Body of pancreas (tissue), 4 donors: ENCODE data around the gene THADA. TPM values are rescaled to one million over a fixed set of nuclear protein-coding genes. Genes with fewer than 3 reads are reported as not detected.
"Not testable (repeated sequence)": the region's sequence is repeated elsewhere in the genome, so short reads cannot be mapped to it uniquely, and the experiment has no call there.

ENCODE experiments used
- ATAC-seq: fragments of 150-250 bp; one replicate; pipeline ENCODE4 v1.9.1; 2016
- DNase-seq, 4 donors: peaks; one replicate each; pipeline ENCODE4 v3.0.0-alpha.2; 2019
- H3K27ac ChIP-seq, 4 donors: fragments of 200-600 bp; sonication (generic); 1 replicate in 3 of 4; 2 replicates in 1 of 4; pipeline versions ENCODE4 v1.5.1 to v1.6.1; 2016 to 2019; ENCODE audit warnings: mild to moderate bottlenecking in 1 of 4, mixed read lengths in 1 of 4, moderate library complexity in 1 of 4
- H3K27me3 ChIP-seq, 2 donors: fragments of 200-600 bp; sonication (generic); one replicate each; pipeline ENCODE4 v1.6.0; 2016; ENCODE audit warnings: mild to moderate bottlenecking in 1 of 2
- H3K36me3 ChIP-seq, 2 donors: fragments of 200-600 bp; sonication (generic); replicated peaks in 1 of 2; 2 replicates each; pipeline ENCODE4 v1.5.1; 2016; ENCODE audit warnings: low read depth in 2 of 2; ENCODE audit not compliant: insufficient read depth in 1 of 2
- H3K4me1 ChIP-seq: fragments of 200-600 bp; sonication (generic); one replicate; pipeline ENCODE4 v1.6.0; 2016
- H3K4me3 ChIP-seq, 2 donors: fragments of 200-600 bp; sonication (generic); 1 replicate in 1 of 2; 2 replicates in 1 of 2; pipeline ENCODE4 v1.5.1; 2016 to 2019
- H3K9me3 ChIP-seq, 3 donors: fragments of 200-600 bp; sonication (generic); 1 replicate in 2 of 3; 2 replicates in 1 of 3; pipeline ENCODE4 v1.5.1; 2016
- POLR2A ChIP-seq, 3 donors: fragments of 450-650 bp; IDR thresholded peaks; one replicate each; pipeline ENCODE4 v1.6.1; 2016; ENCODE audit warnings: antibody characterized with exemption in 3 of 3, mild to moderate bottlenecking in 2 of 3
- whole genome bisulfite sequencing, 2 donors: methylation state at CpG; one replicate each; pipeline ENCODE4 v1.1.5; 2017; 5-methylcytosine and 5-hydroxymethylcytosine counted together
- intact Hi-C: fragments of 100-400 bp; cut with DNase I; formaldehyde crosslinking; loops from one replicate; pipeline ENCODE4 v1.15.1; 2023
- total RNA-seq, 2 donors: library from RNA; depleted of rRNA; stranded (reverse); fragments of >200 nt; gene quantifications; one replicate each; pipeline ENCODE4 v1.1.0, GENCODE V29; 2016
- TF ChIP-seq, protein P1 (sequence below), 7 experiments: fragments of 450-650 bp in 4 of 7; fragments of 200-600 bp in 3 of 7; sonication (generic) in 3 of 7; IDR thresholded peaks; one replicate each; pipeline ENCODE4 v1.5.1; 2016 to 2019; ENCODE audit warnings: antibody characterized with exemption in 7 of 7

The THADA gene
- total RNA-seq, 2 donors from 2014 or later: 27.5 to 41.9 TPM

DNA sequence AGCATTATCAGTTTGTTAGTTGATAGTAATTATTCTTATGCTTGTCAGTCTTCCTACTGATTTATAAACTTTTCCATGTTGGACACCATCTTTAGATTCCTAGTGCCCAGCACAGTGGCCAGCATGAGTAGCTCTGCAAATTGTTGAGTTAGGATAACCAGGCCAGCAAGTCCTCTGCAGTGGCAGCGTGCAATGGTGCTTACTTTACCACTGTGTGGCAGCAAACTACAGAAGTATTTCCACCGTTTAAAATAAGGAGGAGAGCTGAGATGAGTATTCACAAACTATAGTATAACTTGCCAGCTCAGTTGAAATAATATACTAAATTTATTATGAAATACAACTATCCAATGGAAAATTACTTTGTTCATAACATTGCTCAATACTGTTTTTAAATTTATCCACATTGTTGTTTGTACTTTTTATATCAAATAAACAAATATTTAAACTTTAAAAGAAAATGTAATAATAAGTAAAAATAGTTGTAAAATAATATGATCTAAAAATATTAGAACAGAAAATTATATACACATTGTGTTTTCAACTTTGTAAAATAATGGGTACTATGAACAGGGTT is 9.3 kb upstream of the THADA start:
- TF ChIP-seq POLR2A (IDR thresholded peaks at IDR 0.05): no peak
- TF ChIP-seq, protein P1, sequence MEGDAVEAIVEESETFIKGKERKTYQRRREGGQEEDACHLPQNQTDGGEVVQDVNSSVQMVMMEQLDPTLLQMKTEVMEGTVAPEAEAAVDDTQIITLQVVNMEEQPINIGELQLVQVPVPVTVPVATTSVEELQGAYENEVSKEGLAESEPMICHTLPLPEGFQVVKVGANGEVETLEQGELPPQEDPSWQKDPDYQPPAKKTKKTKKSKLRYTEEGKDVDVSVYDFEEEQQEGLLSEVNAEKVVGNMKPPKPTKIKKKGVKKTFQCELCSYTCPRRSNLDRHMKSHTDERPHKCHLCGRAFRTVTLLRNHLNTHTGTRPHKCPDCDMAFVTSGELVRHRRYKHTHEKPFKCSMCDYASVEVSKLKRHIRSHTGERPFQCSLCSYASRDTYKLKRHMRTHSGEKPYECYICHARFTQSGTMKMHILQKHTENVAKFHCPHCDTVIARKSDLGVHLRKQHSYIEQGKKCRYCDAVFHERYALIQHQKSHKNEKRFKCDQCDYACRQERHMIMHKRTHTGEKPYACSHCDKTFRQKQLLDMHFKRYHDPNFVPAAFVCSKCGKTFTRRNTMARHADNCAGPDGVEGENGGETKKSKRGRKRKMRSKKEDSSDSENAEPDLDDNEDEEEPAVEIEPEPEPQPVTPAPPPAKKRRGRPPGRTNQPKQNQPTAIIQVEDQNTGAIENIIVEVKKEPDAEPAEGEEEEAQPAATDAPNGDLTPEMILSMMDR (IDR thresholded peaks at IDR 0.05): peak in 3 of 7 experiments; percentile 22 to 31 (median 23)
- Histone ChIP-seq H3K36me3 (no peaks in the 10 kb centered on the region), H3K27ac (no peak overlapping the region), H3K4me1 (no peaks in the 10 kb centered on the region), H3K4me3 (no peak overlapping the region), H3K27me3 (no peaks in the 10 kb centered on the region), H3K9me3 (no peaks in the 10 kb centered on the region)
- 7 to 18% methylated on average over 2 of the region's 2 CpGs for WGBS, 2 donors
- ATAC-seq: no peak
- intact Hi-C loops: no loop called here
- peak in 3 of 4 donors; percentile 22 to 39 (median 32) for DNase-seq

DNA sequence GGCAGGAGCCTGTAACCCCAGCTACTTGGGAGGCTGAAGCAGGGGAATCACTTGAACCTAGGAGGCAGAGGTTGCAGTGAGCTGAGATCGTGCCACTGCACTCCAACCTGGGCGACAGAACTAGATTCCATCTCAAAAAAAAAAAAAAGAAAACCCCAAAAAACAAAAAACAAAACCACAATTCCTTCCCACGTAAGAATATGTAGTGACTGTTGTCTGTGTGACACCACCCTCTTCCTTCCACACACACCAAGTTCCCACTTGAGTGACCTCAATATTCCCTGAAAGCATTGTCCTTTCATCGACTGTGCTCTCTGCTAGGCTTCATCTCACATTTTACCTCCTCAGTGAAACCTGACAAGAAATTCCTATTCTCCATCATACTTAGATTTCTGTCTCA is 8.8 kb upstream of the THADA start:
- no peaks in the 10 kb centered on the region for H3K9me3 ChIP-seq
- no peaks in the 10 kb centered on the region for H3K27me3 ChIP-seq
- DNase-seq (no peak), ATAC-seq (no peak)
- intact Hi-C loops: no loop called here
- no peak overlapping the region for H3K4me3 ChIP-seq
- WGBS, 2 donors: 45 to 57% methylated on average over 4 of the region's 4 CpGs
- no peak overlapping the region for H3K27ac ChIP-seq
- TF ChIP-seq, protein P1 (IDR thresholded peaks at IDR 0.05): no peak
- TF ChIP-seq POLR2A (IDR thresholded peaks at IDR 0.05): no peak
- no peaks in the 10 kb centered on the region for H3K4me1 ChIP-seq
- H3K36me3 ChIP-seq: no peaks in the 10 kb centered on the region

DNA sequence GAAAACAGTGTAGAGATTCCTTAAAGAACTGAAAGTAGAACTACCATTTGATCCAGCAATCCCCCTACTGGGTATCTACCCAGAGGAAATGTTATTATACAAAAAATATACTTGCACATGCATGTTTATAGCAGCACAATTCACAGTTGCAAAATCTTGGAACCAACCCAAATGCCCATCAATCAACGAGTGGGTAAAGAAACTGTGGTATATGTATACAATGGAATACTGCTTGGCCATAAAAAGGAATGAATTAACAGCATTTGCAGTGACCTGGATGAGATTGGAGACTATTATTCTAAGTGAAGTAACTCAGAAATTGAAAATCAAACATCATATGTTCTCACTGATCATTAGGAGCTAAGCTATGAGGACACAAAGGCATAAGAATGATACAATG is 4.8 kb upstream of the THADA start:
- H3K4me3 ChIP-seq, DNase-seq, H3K9me3 ChIP-seq, H3K4me1 ChIP-seq, H3K27ac ChIP-seq, ATAC-seq, H3K27me3 ChIP-seq, intact Hi-C loops, H3K36me3 ChIP-seq: not testable (repeated sequence)
- 43 to 44% methylated on average over 1 of the region's 1 CpG for WGBS, 2 donors

DNA sequence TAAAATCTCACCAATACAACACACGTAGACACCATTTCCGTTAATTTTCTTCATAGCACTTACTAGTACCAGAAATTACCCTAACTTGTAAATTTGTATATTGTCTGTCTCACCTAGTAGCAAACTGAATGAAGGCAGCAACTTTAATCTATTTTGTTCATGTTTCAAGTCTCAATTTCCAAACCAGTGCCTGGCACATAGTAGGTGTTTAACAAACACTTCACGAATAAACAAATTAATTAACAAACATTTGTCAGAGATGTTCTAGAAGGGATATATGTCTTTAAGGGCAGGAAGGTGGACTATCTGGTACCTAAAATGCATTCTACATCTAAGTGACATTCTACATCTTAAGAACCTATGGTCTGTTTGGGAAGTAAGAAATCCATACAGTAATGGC is 963 bp downstream of the THADA start:
- TF ChIP-seq, protein P1 (IDR thresholded peaks at IDR 0.05): no peak
- no peak for TF ChIP-seq POLR2A (IDR thresholded peaks at IDR 0.05)
- intact Hi-C loops: no loop called here
- H3K4me1 ChIP-seq: peaks cover 11% of the 10 kb centered on the region
- H3K27ac ChIP-seq: no peak overlapping the region
- ATAC-seq (no peak), DNase-seq (no peak)
- no peaks in the 10 kb centered on the region for H3K27me3 ChIP-seq
- WGBS, 2 donors: 75 to 81% methylated on average over 3 of the region's 3 CpGs
- H3K9me3 ChIP-seq: no peaks in the 10 kb centered on the region
- H3K36me3 ChIP-seq: peaks cover 0 to 4% of the 10 kb centered on the region in 2 donors
- H3K4me3 ChIP-seq: no peak overlapping the region

DNA sequence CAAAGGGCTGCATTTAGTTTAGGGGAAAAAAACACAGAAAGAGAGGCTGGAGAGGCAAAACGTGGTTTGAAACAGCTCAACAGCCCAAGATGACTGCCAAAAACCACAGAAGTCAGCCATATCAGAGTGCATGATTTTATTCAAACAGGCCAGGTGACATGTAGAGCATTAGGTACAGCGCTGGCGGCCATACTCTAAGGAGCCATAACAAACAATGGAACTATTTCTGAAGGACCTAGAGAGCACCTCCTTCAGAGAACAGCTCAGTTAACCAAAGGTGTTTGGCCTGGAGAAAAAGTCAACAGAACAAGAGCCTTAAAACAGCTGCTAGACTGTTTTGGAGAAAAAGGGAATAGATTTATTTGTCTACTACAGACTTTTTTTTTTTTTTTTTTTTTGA is 2.6 kb downstream of the THADA start:
- 74 to 80% methylated on average over 3 of the region's 3 CpGs for WGBS, 2 donors
- H3K4me3 ChIP-seq: no peak overlapping the region
- H3K27me3 ChIP-seq: no peaks in the 10 kb centered on the region
- H3K4me1 ChIP-seq: peaks cover 11% of the 10 kb centered on the region
- H3K9me3 ChIP-seq: no peaks in the 10 kb centered on the region
- H3K36me3 ChIP-seq: peaks cover 0 to 10% of the 10 kb centered on the region in 2 donors
- intact Hi-C loops: no loop called here
- H3K27ac ChIP-seq: no peak overlapping the region
- TF ChIP-seq, protein P1 (IDR thresholded peaks at IDR 0.05): no peak
- TF ChIP-seq POLR2A (IDR thresholded peaks at IDR 0.05): no peak
- DNase-seq: no peak
- ATAC-seq: no peak
